Measurements from ENCODE around the gene NR3C1. TPM values are rescaled to one million over a fixed set of nuclear protein-coding genes. Genes with fewer than 3 reads are reported as not detected.

The NR3C1 gene
- polyA plus RNA-seq, 1 experiment = 44.1 TPM

DNA sequence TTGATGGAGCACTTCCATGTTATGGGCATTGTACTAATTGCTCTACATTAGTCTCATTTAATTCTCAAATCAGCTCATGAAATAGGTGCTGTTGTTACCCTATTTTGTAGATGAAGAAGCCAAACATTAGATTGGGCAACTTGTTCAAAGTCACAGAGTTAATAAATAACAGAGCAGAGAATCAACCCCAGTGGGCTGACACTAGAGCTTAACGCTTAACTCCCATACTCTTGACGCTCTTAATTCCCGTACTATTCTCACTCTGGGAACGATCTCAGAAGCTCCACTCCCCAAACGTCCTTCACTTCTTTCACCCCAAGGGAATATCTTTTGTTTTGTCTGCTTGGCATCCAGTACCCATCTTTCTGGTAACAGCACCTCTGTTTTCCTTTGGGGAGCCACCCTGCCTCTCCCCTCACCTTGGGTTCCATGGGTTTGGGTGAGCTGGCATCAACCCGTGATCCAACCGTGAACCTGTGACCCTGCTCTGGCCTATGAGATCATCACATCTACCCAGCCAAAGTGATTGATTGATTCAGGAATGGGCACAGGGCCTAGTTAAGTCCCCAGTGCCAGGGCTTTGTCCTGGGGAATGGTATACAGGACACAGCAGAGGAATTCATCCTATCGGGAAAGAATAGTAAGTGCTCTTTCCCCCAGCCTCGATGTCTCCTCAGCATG lies 169.2 kb downstream of the NR3C1 start:
- no peak overlapping the region for H3K27ac ChIP-seq (ENCODE audit: low read depth, low read length)
- no peak overlapping the region for H3K4me3 ChIP-seq (ENCODE audit: low read depth, low read length)
- no peaks in the 10 kb centered on the region for H3K9me3 ChIP-seq (ENCODE audit: control insufficient read depth, insufficient read depth, low read length)
- CTCF ChIA-PET = interaction anchor here (0.7 kb wide), 1 partner anchor 1040 kb away, joined by 5 read pairs; no protein-coding TSS in a partner anchor
- no peak for DNase-seq (ENCODE audit: low read depth, low spot score)
- no peaks in the 10 kb centered on the region for H3K27me3 ChIP-seq (ENCODE audit: control insufficient read depth, insufficient read depth, low read length)
- no peak for TF ChIP-seq CTCF (IDR thresholded peaks at IDR 0.05; ENCODE audit: low read depth, low read length)
- POLR2A ChIA-PET = interaction anchor here (0.5 kb wide), 1 partner anchor 21 kb away, joined by 4 read pairs; no protein-coding TSS in a partner anchor

DNA sequence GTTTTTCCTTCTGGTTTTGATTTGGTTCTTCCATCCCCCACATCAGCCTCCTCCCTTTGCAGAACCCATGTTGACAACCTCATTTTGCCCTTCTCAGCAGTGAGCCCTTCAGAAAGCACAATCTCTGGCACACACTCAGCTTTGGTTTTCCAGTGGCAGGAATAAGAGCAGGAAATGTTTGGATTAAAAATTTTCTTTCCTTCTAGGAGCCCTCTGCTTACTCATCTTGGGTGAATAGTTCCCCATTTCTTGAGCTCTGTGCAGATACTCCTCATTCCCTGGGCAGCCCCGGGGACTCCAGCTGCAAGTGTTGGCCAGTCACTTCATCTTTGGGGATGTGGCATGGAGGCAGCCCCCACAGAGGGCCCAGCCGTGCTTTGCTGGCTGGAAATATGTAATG lies 170.5 kb downstream of the NR3C1 start:
- Histone ChIP-seq H3K27me3 (ENCODE audit: control insufficient read depth, insufficient read depth, low read length) (no peaks in the 10 kb centered on the region), H3K9me3 (ENCODE audit: control insufficient read depth, insufficient read depth, low read length) (no peaks in the 10 kb centered on the region), H3K27ac (ENCODE audit: low read depth, low read length) (peak overlapping the region; percentile 52), H3K4me3 (ENCODE audit: low read depth, low read length) (no peak overlapping the region)
- CTCF ChIA-PET = no interaction called here
- no peak for TF ChIP-seq CTCF (IDR thresholded peaks at IDR 0.05; ENCODE audit: low read depth, low read length)
- no peak for DNase-seq (ENCODE audit: low read depth, low spot score)
- POLR2A ChIA-PET = no interaction called here

- CTCF ChIA-PET = no interaction called here
- Histone ChIP-seq H3K27me3 (ENCODE audit: control insufficient read depth, insufficient read depth, low read length) (no peaks in the 10 kb centered on the region), H3K4me3 (ENCODE audit: low read depth, low read length) (no peak overlapping the region)
Measured at GRCh38 chr5:143231973-143232812, 171.3 kb downstream of the NR3C1 start.

DNA sequence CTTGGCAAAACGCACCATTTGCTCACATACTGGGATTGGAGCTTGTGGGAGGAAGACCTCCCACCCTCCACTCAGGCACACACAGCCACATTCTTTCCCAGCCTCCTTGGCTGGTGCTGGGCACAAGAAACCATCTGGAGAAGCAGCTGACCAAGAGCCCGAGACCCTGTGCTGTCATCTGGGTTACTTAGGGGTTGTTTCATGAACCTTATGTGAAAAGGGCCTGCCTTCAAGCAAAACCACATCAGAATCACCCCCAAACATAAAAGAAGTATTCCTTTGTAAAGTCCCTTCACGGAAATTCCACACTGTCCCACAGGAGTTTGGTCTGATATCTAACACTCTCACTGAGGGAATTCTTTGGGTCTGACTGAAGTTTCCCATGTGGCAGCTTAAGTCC lies 172.1 kb downstream of the NR3C1 start:
- ChIA-PET CTCF (no interaction called here), POLR2A (no interaction called here)
- no peak for TF ChIP-seq CTCF (IDR thresholded peaks at IDR 0.05; ENCODE audit: low read depth, low read length)
- Histone ChIP-seq H3K27ac (ENCODE audit: low read depth, low read length) (no peak overlapping the region), H3K9me3 (ENCODE audit: control insufficient read depth, insufficient read depth, low read length) (no peaks in the 10 kb centered on the region), H3K4me3 (ENCODE audit: low read depth, low read length) (no peak overlapping the region), H3K27me3 (ENCODE audit: control insufficient read depth, insufficient read depth, low read length) (no peaks in the 10 kb centered on the region)
- no peak for DNase-seq (ENCODE audit: low read depth, low spot score)

More at GRCh38 chr5:143231973-143232812, 171.3 kb downstream of the NR3C1 start:
- POLR2A ChIA-PET = interaction anchor here (0.6 kb wide), 1 partner anchor 568 kb away, joined by 4 read pairs; no protein-coding TSS in a partner anchor
- no peaks in the 10 kb centered on the region for H3K9me3 ChIP-seq (ENCODE audit: control insufficient read depth, insufficient read depth, low read length)
- TF ChIP-seq CTCF (IDR thresholded peaks at IDR 0.05; ENCODE audit: low read depth, low read length) = no peak
- DNase-seq (ENCODE audit: low read depth, low spot score) = no peak
- H3K27ac ChIP-seq (ENCODE audit: low read depth, low read length) = no peak overlapping the region

GRCh38 chr5:143230676-143230996 lies 172.8 kb downstream of the NR3C1 start:
- no peak overlapping the region for H3K4me3 ChIP-seq (ENCODE audit: low read depth, low read length)
- no peaks in the 10 kb centered on the region for H3K27me3 ChIP-seq (ENCODE audit: control insufficient read depth, insufficient read depth, low read length)
- TF ChIP-seq CTCF (IDR thresholded peaks at IDR 0.05; ENCODE audit: low read depth, low read length) = no peak
- ChIA-PET POLR2A (no interaction called here), CTCF (no interaction called here)
- no peaks in the 10 kb centered on the region for H3K9me3 ChIP-seq (ENCODE audit: control insufficient read depth, insufficient read depth, low read length)
- H3K27ac ChIP-seq (ENCODE audit: low read depth, low read length) = no peak overlapping the region
- no peak for DNase-seq (ENCODE audit: low read depth, low spot score)
